NCI-H2029 (cell line): Measurements from ENCODE around the gene ABHD12.

Experiments
- DNase-seq: peaks from one replicate; lab custom pipeline; 2025; lab: John Stamatoyannopoulos, UW

ABHD12 gene

GRCh38 chr20:25257130-25257529 is 133.5 kb downstream of the ABHD12 start:
- no peak for DNase-seq

- DNase-seq = no peak
Measured at GRCh38 chr20:25256226-25256859, 134.3 kb downstream of the ABHD12 start.

GRCh38 chr20:25254986-25255680 is 135.5 kb downstream of the ABHD12 start:
- DNase-seq = peak; percentile 82

GRCh38 chr20:25254571-25254970 is 136.1 kb downstream of the ABHD12 start:
- DNase-seq = no peak

GRCh38 chr20:25253606-25254275 is 136.9 kb downstream of the ABHD12 start:
- DNase-seq = no peak

GRCh38 chr20:25252686-25253421 is 137.8 kb downstream of the ABHD12 start:
- DNase-seq = peak; percentile 82

GRCh38 chr20:25252230-25252651 is 138.4 kb downstream of the ABHD12 start:
- DNase-seq = no peak

- DNase-seq = no peak
Measured at GRCh38 chr20:25251558-25251957, 139.1 kb downstream of the ABHD12 start.

GRCh38 chr20:25251019-25251418 is 139.6 kb downstream of the ABHD12 start:
- DNase-seq = peak; percentile 36

GRCh38 chr20:25250508-25250907 is 140.1 kb downstream of the ABHD12 start:
- DNase-seq = peak; percentile 58
